Measurements from ENCODE around the gene LCN1.
"Not testable (repeated sequence)": the region's sequence is repeated elsewhere in the genome, so short reads cannot be mapped to it uniquely, and the experiment has no call there.

LCN1 gene

GRCh38 chr9:135524130-135524861 lies 3.1 kb downstream of the LCN1 start:
- no peak for DNase-seq

GRCh38 chr9:135525241-135526088 lies 4.2 kb downstream of the LCN1 start:
- DNase-seq = no peak

GRCh38 chr9:135526089-135526729 lies 5.0 kb downstream of the LCN1 start:
- DNase-seq = no peak

- no peak for DNase-seq
Measured at GRCh38 chr9:135526730-135527571, 5.7 kb downstream of the LCN1 start.

GRCh38 chr9:135528842-135529435 lies 7.7 kb downstream of the LCN1 start:
- not testable (repeated sequence) for DNase-seq

GRCh38 chr9:135530146-135530545 lies 8.9 kb downstream of the LCN1 start:
- no peak for DNase-seq

- DNase-seq = no peak
Measured at GRCh38 chr9:135531096-135531495, 9.9 kb downstream of the LCN1 start.

GRCh38 chr9:135533113-135533512 lies 11.9 kb downstream of the LCN1 start:
- no peak for DNase-seq

- DNase-seq = no peak
Measured at GRCh38 chr9:135533674-135534073, 12.4 kb downstream of the LCN1 start.

- not testable (repeated sequence) for DNase-seq
Measured at GRCh38 chr9:135534192-135534711, 13.0 kb downstream of the LCN1 start.

- not testable (repeated sequence) for DNase-seq
Measured at GRCh38 chr9:135534826-135535225, 13.6 kb downstream of the LCN1 start.

GRCh38 chr9:135535631-135536030 lies 14.4 kb downstream of the LCN1 start:
- DNase-seq = not testable (repeated sequence)

GRCh38 chr9:135536216-135536615 lies 15.0 kb downstream of the LCN1 start:
- no peak for DNase-seq

- not testable (repeated sequence) for DNase-seq
Measured at GRCh38 chr9:135543262-135543894, 22.1 kb downstream of the LCN1 start.

- no peak for DNase-seq
Measured at GRCh38 chr9:135544981-135545635, 23.9 kb downstream of the LCN1 start.

- not testable (repeated sequence) for DNase-seq
Measured at GRCh38 chr9:135545646-135546176, 24.5 kb downstream of the LCN1 start, which contains the start of gene OBP2A. Gene OBP2A, plus strand, starts transcription at chr9:135546126. Its CDS starts 55 bp downstream, at chr9:135546181.

GRCh38 chr9:135546792-135547617 lies 25.8 kb downstream of the LCN1 start:
- DNase-seq = not testable (repeated sequence)

- DNase-seq = no peak
Measured at GRCh38 chr9:135547756-135548736, 26.8 kb downstream of the LCN1 start.

Data from activated CD4-positive, alpha-beta T cell treated with anti-CD3 and anti-CD28 coated beads, Interleukin-2, amount 50 U/mL, for 1 hour (primary cell).